NCI-H1436 (cell line): ENCODE data around the gene ATL2.
"Not testable (repeated sequence)": the region's sequence is repeated elsewhere in the genome, so short reads cannot be mapped to it uniquely, and the experiment has no call there.

Experiments
- DNase-seq: peaks from one replicate; lab custom pipeline; 2025; lab: John Stamatoyannopoulos, UW

ATL2 gene

DNA sequence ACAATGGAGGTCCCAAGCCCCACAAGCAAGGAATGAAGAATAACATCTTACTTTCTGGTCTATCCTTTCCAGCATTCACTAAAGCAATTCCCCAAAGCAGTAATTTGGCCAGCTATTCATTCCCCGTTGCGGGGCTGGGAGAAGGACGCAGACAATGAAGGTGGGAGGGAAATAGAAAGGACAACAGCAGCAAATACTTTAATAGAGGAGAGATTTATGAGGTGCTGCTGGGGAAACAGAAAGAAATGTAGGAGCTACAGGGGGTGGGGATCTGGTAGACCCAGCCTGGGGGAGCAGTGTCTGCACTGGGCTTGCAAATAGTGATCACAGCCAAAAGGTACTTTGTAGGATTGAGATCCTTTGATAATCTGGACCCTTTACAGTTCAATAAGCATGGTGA lies 13.9 kb upstream of the ATL2 start:
- DNase-seq, result no peak

DNA sequence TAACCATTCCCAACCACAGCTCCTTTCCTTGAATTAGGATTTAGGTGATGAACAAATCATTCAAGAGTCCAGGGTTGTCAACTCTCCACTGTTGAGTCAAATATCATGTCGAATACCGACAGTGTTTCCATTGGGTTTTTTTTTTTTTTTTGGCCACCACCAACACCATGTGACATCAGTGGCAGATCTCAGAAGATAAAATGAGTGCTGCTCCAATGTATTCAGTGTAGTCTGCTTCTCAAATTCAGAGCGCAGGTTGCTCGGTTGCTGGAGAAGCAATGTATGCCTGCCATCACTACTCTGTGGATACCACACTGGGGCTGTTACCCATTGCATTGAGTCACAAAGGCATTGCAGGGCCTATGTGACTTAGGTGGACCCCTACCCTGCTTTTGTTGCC lies 10.8 kb upstream of the ATL2 start:
- DNase-seq, result no peak

DNA sequence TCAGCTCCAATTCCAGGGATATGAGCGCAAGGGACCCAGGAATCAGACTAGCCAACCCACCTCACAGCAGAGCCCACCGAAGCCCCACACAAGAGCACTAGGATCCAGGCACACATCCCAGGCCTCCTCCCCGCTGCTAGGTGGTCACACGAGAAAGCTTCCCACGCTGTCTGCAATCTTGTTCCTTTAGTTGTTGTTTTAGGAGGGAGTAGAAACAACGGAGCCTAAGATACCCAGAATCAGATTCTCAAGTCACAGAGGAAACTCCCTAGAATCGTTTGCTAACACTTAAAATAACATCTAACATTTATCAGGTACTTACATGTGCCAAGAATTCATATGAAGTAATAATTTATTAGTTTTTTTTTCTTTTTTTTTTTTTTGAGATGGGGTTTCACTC lies 9.7 kb upstream of the ATL2 start:
- DNase-seq, result no peak

DNA sequence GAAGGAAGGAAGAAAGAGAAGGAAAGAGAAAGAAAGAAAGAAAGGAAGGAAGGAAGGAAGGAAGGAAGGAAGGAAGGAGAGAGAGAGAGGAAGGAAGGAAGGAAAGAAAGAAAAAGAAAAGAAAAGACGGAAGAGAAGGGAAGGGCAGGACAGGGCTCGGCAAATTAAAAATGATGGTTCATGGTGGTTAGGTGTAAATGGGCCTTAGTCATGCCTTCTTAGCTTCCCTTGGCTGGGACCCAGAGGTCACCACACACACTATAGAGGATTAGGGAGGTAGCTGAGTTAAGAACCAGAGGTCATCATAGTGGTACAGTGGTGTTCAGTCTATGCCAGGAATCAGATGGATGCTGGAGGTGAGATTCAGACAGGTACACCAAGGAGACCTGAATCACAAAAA lies 9.3 kb upstream of the ATL2 start:
- no peak for DNase-seq

DNA sequence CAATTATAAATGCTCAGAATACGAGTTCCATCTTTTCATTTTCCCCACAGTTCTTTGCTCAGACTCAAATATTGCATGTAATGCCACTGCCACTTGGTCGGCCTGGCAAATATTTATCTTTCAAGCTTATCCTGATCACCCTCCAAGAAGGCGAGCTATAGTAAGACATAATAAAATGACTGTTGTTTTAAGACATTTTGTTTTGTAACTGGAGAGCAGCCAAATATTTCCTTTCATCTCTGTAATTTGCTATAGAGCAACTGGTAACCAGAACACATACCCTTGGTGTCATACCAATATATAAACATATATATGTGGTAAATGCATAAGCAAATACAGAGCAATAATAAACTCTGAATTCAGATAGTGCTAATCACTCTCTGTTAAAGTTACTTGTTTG lies 7.3 kb upstream of the ATL2 start:
- no peak for DNase-seq

DNA sequence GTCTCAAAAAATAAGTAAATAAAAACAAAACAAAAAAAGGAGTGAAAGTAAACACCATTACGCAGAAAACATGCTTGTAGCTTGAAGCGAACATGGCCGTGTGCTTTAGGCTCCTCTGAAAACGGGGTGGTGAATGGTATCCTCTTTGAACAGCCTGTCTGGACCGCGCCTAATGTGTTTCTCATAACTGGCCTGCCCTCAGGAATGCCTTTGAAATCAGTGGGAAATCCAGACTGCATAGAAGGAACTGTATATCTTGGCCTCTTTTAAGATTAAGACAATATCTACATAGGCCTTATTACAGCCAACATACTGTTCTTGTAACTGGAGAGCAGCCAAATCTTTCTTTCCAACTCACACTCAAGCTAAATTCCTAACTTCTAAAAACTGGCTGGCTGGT lies 6.7 kb upstream of the ATL2 start:
- DNase-seq, result not testable (repeated sequence)

DNA sequence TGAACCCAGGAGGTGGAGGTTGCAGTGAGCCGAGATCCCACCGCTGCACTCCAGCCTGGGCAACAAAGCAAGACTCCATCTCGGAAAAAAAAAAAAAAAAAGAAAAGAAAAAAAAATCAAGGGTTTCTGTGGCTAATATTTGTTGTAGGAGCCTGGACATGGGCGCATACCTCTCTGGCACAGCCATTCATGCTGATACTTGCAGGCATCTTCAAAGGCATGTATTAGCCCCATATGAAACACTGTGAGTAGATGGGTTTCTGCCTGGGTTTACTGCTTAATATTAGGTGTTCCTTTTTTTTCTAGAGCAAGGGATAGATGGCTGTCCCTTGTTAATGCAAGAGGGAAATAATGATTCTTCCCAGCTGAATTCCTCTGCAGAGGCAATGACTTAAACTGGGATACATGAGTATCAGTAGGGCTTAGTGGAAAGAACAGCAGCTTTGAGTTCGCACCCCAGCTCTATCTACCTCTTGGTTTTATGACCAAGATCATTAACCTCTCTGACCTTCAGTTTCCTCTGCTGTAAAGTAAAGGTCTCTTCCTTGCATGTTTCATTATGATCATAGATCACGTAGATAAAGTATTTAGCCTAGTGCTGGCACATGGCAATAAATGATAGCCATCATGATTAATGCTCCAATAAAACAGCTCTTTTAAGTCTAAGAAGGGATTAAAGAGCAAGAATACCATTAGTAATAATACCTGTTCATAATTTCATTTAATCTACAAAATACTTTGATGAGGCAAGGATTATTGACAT lies 4.5 kb upstream of the ATL2 start:
- DNase-seq, result no peak

DNA sequence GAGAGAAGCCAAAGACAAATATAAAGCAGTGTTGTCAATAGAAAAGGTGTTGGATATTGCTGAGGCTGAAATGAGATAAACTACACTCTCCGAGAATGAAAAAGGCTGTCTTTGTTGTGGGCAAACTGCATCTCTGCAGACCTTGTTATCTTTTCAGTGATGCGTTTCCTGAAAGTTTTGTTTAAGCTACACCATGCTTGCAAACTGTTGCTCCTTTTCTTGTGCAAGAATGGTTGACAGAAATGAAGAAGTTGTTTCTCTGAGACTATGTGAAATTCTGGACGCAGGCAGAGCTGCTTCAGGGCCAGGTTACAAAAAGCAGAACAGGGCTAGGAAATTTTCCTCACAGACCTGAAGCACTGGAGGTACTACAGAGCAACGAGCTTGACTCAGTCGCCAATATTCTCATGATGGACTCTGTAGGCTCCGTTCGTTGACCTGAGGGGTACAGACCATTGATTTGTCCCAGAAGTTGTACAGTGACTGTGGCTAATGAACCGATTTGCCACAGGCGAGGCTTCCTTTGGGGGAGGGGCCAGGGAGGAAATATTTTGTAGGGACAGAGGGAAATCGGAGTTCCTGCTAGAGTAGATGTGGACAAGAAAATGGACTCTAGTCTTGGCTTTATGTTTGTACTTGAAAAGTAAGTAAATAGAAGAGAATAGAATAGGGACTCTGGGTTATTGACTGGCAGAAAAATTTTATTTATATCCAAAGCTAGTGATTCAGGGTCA lies 3.5 kb upstream of the ATL2 start:
- no peak for DNase-seq

DNA sequence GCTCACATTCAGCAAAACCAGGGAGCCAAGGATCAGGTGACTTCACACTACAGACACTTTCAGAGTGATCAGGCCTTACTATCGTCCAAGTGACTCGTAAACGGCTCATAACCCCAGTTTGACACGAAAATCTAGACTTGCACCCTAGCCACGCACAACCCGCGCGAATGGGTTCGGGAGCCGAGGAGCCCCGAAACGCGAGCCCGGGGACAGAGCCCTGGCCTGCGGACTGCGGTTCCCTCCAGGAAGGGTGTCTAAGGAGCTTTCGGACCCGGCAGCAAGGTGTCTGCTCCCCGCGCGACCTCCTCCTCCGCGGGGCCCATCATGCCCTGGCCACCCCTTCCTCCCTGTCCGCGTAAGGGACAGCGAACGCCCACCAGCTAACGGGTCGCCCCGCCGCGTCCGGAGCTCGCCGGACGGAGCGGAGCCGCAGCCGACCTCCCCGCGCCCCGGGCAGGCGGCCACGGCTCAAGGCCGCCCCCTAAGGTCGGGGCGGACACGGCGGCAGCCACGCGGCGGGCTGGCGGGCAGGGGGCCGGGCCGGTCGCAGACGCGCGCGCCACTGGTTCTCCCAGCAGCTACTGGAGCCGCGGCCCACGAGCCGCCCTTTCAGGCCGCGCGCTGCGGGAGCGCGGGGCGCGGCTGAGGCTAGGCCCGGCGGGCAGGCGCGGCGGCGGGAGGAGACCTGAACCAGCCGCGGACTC lies 575 bp downstream of the ATL2 start:
- peak; percentile 55 for DNase-seq

DNA sequence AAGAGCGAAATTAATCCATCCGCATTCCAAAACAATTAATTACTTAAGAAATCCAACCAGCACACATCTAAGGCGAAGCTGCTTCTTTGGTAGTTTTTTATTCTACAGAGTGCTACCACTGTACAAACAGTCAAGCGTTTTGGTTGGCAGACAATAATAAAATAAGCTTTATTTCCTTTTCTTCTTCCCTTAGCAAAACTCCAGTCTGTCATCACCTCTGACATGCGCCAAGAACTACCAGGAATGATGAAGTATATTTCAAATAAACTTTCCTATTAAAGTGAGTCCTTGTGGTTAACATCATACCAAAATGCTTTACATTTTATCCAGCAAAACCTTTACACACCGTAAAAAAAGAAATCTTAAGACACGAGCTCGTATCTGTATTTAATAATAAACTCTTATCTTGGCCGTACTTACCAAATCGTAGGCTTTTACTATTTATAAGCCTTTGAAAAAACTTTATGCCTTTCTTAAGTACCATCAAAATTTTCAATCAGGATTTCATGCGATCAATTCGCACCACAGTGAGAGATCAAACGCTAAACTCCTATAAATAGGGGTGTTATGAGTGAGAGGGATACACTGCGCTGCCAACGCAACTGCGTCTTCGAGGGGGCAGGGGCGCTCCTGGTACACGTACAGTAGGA lies 1.3 kb downstream of the ATL2 start:
- DNase-seq, result no peak

DNA sequence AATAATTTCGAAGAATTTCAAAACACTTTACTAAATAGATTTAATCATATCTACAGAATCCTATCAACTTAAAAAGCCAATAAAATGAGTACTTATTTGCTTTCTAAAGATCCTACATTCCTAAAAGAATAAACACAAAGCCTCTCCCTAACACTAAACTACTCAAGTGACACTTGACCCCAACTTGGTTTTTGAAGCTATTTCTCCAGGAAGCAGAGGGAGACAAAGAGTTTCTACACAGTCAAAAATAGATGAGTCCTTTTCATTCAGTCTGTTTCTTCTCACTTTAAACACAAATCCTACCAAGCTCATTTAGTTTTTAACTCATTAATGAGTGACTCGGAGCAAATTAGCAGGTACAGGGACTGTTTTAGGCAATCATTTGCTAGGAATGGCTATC lies 2.1 kb downstream of the ATL2 start:
- DNase-seq, result no peak

DNA sequence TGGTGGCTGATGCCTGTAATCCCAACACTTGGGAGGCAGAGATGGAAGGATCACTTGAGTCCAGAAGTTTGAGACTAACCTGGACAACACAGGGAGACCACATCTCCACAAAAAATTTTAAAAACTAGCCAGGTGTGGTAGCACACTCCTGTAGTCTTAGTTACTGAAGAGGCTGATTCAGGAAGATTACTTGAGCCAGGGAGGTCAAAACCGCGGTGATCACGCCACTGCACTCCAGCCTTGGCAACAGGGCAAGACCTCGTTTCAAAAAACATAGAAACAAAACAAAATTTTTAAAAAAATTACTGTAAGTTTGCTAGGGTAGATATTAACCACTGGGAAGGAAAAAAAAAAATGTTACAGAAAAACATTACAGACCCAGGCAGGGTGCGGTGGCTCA lies 5.8 kb downstream of the ATL2 start:
- no peak for DNase-seq

DNA sequence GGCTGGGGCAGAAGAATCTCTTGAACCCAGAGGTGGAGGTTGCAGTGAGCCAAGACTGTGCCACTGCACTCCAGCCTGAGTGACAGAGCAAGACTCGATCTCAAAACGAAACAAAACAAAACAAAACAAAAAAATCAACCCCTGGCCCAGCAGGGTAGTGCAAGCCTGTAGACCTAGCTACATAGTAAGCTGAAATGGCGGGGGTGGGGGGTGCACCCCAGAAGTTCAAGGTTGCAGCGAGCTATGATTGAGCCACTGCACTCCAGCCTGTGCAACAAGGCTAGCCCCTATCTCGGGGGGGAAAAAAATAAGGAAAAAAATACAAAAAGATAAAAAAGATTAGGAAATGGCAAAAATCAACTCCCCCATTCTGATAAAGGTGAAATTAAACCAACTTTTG lies 6.4 kb downstream of the ATL2 start:
- no peak for DNase-seq

DNA sequence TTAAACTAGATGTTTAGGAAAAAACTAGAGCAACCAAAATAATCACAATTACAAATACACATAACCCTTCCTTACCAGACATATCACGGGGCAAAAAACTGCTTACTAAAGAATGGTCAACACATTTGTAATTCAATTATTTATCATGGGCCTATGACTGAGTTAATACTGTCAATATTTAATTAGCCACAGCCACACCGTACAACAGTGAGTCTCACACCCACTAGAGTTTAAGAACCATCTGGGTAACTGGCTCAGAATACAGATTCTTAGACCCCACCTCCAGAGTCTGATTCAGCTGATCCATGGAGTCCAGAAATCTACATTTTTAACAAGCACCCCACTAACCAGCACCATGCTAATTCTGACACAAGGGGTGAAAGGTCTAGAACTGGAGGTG lies 14.8 kb downstream of the ATL2 start:
- no peak for DNase-seq

DNA sequence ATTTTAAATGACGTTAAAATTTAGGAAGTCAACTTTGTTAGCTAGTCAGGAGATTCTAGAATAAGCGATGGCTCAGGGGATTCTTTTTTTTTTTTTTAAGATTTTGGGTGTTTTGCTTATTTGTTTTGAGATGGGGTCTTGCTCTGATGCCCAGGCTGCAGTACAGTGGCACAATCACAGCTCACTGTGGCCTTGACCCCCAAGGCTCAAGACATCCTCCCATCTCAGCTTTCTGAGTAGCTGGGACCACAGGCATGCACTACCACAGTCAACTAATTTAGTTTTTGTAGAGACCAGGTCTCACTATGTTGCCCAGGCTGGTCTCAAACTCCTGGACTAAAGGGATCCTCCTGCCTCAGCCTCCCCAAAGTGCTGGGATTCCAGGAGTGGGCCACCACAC lies 16.9 kb downstream of the ATL2 start:
- DNase-seq, result no peak

DNA sequence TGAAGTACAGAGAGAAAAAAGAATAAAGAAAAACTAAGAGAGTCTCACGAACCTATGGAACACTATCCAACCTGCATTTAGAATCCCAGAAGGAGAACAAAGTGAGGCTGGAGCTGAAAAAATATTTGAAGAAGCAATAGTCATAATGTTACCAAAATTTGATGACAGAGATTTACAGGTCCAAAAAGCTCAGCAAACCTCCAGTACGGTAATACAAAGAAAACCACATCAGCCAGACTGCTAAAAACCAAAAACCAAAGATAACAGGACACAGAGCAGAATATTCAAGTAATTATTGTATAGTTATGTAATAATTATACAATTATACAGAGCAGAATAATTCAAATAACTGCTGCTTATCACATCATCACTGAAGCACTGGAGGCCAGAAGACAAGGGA lies 23.7 kb downstream of the ATL2 start:
- DNase-seq, result no peak

DNA sequence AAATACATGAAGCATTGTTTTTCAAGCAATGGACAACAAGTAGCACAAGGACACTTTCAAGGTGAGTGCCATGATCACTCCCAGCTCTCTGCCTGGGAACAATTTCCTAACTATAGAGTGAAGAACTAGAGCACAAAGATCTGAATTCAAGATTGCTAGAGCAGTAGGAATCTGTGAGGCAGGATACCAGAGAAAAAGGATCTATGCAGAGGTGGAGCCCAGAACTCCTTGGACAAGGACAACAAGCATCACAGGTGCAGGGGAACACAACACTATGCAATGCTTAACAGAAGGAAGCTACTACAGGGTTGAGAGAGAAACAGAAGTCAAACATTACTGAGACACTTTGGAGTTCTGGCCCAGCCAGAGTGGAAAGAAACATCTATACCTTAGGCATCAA lies 24.7 kb downstream of the ATL2 start:
- DNase-seq, result no peak

DNA sequence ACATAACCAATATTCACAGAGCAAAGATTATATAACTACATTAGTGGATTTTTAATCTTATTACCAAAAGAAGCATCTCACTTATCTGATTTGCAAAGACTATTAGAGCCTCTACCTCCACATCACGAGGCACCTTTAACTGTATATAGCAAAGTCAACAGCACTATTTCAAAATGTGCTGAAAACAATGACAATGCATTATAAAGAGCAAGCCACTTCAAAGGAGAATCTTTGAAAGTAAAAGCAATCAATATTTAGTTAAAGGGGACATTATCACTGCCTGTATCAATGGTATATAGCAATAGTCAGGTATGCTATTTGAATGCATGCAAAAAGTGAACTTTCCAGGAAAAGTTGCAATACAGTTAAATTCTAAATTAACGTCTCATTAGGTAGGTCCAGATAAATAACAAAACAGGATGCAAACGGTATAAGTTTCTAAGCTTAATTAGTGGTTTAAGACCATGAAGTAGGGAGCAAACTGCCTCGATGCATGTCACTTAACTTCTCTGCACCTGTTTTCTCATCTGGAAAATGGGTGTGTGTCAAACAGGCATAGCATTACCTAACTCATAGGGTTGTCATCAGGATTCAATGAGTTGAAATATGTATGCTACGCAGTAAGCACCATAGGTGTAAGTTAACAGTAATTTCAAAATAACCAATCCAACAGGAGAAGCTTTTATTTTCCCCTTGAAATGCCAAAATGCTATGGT lies 31.6 kb downstream of the ATL2 start:
- DNase-seq, result no peak

DNA sequence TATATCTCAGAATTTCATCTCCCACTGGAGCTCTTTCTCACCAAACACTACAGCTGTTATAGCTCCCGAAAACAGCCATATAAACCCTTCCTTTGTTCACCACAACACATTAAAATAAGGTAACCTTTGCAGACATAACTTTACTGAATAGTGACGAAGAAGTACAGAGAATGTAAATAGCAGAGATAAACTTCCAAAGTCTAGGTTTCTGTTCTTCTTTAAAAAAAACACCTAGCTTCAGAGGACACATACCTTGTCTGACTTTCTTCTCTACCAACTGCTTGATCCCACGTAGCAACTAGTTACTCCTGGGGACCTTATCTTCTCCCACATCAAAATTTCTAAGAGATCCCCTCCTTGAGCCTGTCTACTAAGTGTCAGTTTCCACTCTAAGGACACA lies 32.3 kb downstream of the ATL2 start:
- DNase-seq, result no peak

DNA sequence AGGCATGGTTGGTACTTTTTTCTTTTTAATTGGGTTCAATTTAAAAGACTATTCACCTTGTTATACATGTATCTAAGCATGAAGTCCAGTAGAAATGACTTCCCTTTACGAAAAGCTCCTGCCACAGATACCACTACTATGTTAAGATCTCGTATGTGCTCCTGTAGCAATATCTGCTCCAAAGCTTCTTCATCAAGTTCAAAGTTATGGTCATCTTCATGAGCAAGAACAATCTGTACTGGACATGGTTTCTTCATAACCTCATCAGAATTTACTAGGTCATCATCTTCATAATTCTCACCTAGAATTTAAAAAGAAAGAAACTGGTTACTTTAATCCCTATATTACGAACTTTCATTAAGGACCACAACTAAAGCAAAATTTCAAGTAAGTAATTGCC lies 33.9 kb downstream of the ATL2 start:
- no peak for DNase-seq

DNA sequence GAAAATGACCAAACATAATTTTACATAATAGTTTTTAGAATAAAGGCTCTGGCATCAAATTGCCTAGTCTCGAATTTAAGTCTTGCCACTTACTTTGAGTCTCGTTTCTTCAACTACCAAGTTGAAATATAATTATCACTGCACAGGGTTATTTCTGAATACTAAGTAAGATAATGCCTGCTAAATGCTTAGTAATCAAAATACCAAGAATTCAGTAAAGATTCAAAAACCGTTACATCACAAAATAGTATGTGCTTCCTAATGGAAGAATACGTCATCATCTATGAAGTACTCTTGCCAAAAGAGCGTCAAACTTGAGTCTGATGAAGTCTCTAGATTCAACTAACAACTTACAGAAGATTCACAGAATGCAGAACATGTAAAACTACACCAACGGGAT lies 40.5 kb downstream of the ATL2 start:
- DNase-seq, result no peak

DNA sequence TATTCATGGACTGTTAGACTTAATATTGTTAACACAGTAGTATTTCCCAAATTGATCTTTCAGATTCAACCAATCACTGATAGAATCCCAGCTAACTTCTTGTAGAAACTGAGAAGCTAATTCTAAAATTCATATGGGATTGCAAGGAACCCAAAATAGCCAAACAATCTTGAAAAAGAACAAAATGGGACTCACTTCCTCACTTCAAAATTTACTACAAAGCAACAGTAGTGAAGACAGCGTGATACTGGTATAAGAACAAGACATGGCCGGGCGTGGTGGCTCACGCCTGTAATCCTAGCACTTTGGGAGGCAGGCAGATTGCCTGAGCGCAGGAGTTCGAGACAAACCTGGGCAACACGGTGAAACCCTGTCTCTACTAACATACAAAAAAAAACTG lies 46.3 kb downstream of the ATL2 start:
- no peak for DNase-seq
